LNCAP (cell line): ENCODE results near the gene RNFT2.

Experiments used
- CTCF ChIP-seq: fragments of 450-650 bp; IDR thresholded peaks from 2 replicates; pipeline ENCODE4 v1.5.1; 2017; ENCODE audit warnings: mild to moderate bottlenecking

The RNFT2 gene

GRCh38 chr12:116794725-116795124 is 56.6 kb downstream of the RNFT2 start:
- TF ChIP-seq CTCF, result no peak

- TF ChIP-seq CTCF, result no peak
Measured at GRCh38 chr12:116797885-116798284, 59.8 kb downstream of the RNFT2 start.

- no peak for TF ChIP-seq CTCF
Measured at GRCh38 chr12:116798719-116799118, 60.6 kb downstream of the RNFT2 start.

- TF ChIP-seq CTCF, result no peak
Measured at GRCh38 chr12:116799955-116800354, 61.8 kb downstream of the RNFT2 start.

GRCh38 chr12:116800918-116801317 is 62.8 kb downstream of the RNFT2 start:
- no peak for TF ChIP-seq CTCF

- TF ChIP-seq CTCF, result no peak
Measured at GRCh38 chr12:116802018-116802417, 63.9 kb downstream of the RNFT2 start.

GRCh38 chr12:116803013-116803736 is 65.1 kb downstream of the RNFT2 start:
- TF ChIP-seq CTCF, result no peak

GRCh38 chr12:116804051-116804450 is 65.9 kb downstream of the RNFT2 start:
- TF ChIP-seq CTCF, result no peak
